HL-60 (cell line): ENCODE measurements around the gene DPYD.

Experiments
- DNase-seq, 2 experiments: peaks; one replicate each; pipeline ENCODE4 v3.0.0-alpha.2; 2010 to 2020; ENCODE audit warnings: low read depth in 1 of 2, low spot score in 1 of 2
- H3K27ac ChIP-seq: fragments of 250-450 bp; sonication (Bioruptor Pico); replicated peaks from 2 replicates; pipeline ENCODE4 v1.5.1; 2020; ENCODE audit warnings: mild to moderate bottlenecking, moderate library complexity
- H3K27me3 ChIP-seq: fragments of 250-450 bp; sonication (Bioruptor Pico); 2 replicates; pipeline ENCODE4 v1.5.1; 2021; ENCODE audit warnings: mild to moderate bottlenecking, moderate library complexity; ENCODE audit not compliant: insufficient read depth, poor library complexity, severe bottlenecking
- H3K4me3 ChIP-seq: replicated peaks from 2 replicates; pipeline ENCODE4 v1.5.1; 2011; ENCODE audit warnings: mild to moderate bottlenecking, control low read depth, low read length; ENCODE audit not compliant: insufficient read depth
- CTCF ChIP-seq: IDR thresholded peaks from one replicate; pipeline ENCODE4 v1.5.1; 2011; ENCODE audit warnings: low read length, control low read depth, inconsistent platforms; ENCODE audit not compliant: insufficient read depth
- GABPA ChIP-seq: IDR thresholded peaks from 2 replicates; pipeline ENCODE4 v1.6.1; 2012; ENCODE audit warnings: low read depth
- POLR2AphosphoS5 ChIP-seq: IDR thresholded peaks from 2 replicates; pipeline ENCODE4 v1.6.1; 2012; ENCODE audit warnings: low read depth
- REST ChIP-seq: IDR thresholded peaks from 2 replicates; pipeline ENCODE4 v1.6.1; 2012; ENCODE audit warnings: low read depth; ENCODE audit not compliant: insufficient replicate concordance
- SPI1 ChIP-seq: IDR thresholded peaks from 2 replicates; pipeline ENCODE4 v1.6.1; 2012; ENCODE audit warnings: low read depth, mild to moderate bottlenecking, borderline replicate concordance

Gene DPYD

GRCh38 chr1:97270508-97271307 lies 650.1 kb downstream of the DPYD start:
- TF ChIP-seq CTCF (no peak), REST (no peak), SPI1 (no peak), POLR2AphosphoS5 (no peak), GABPA (no peak)
- no peak overlapping the region for H3K4me3 ChIP-seq
- no peak for DNase-seq
- H3K27me3 ChIP-seq = no peaks in the 10 kb centered on the region
- no peak overlapping the region for H3K27ac ChIP-seq

- no peak for TF ChIP-seq SPI1
- TF ChIP-seq CTCF = no peak
- TF ChIP-seq REST = no peak
- no peak for TF ChIP-seq GABPA
- no peak for TF ChIP-seq POLR2AphosphoS5
Measured at GRCh38 chr1:97265630-97266029, 655.2 kb downstream of the DPYD start.

GRCh38 chr1:97262842-97263241 lies 658.0 kb downstream of the DPYD start:
- no peak for DNase-seq
- TF ChIP-seq CTCF (no peak), GABPA (no peak), POLR2AphosphoS5 (no peak), SPI1 (no peak), REST (no peak)
- Histone ChIP-seq H3K4me3 (no peak overlapping the region), H3K27me3 (no peaks in the 10 kb centered on the region), H3K27ac (no peak overlapping the region)

More at GRCh38 chr1:97265630-97266029, 655.2 kb downstream of the DPYD start:
- no peak for DNase-seq
- H3K27me3 ChIP-seq = no peaks in the 10 kb centered on the region
- H3K27ac ChIP-seq = no peak overlapping the region
- no peak overlapping the region for H3K4me3 ChIP-seq
